HEK293 (cell line): ENCODE results near the gene FUT8.

Experiments used
- CTCF ChIP-seq: fragments of 450-650 bp; formaldehyde crosslinking; IDR thresholded peaks from 2 replicates; pipeline ENCODE4 v1.5.1; 2016; ENCODE audit warnings: missing biosample characterization, missing genetic modification characterization
- GLI4 ChIP-seq: fragments of 450-650 bp; formaldehyde crosslinking; IDR thresholded peaks from 2 replicates; pipeline ENCODE4 v1.5.1; 2016; ENCODE audit warnings: missing biosample characterization, missing genetic modification characterization
- PBX3 ChIP-seq: sonication (generic); formaldehyde crosslinking; IDR thresholded peaks from 2 replicates; pipeline ENCODE4 v1.8.1; 2022; ENCODE audit warnings: mild to moderate bottlenecking, moderate library complexity, missing genetic modification reagents
- TCF7L2 ChIP-seq: IDR thresholded peaks from 2 replicates; pipeline ENCODE4 v1.6.1; 2011; ENCODE audit warnings: low read depth, mild to moderate bottlenecking, inconsistent platforms, low read length, moderate library complexity, borderline replicate concordance
- ZNF362 ChIP-seq: fragments of 450-650 bp; formaldehyde crosslinking; IDR thresholded peaks from 2 replicates; pipeline ENCODE4 v1.5.1; 2016; ENCODE audit warnings: missing biosample characterization, missing genetic modification characterization
- ZNF585B ChIP-seq: fragments of 450-650 bp; formaldehyde crosslinking; IDR thresholded peaks from 2 replicates; pipeline ENCODE4 v1.5.1; 2016; ENCODE audit warnings: missing biosample characterization, missing genetic modification characterization
- ZNF623 ChIP-seq: fragments of 450-650 bp; formaldehyde crosslinking; IDR thresholded peaks from 2 replicates; pipeline ENCODE4 v1.5.1; 2016; ENCODE audit warnings: missing biosample characterization, missing genetic modification characterization

- TF ChIP-seq TCF7L2 (no peak), ZNF362 (no peak), PBX3 (CRISPR knock-in tag) (no peak), ZNF623 (tag by site-specific recombination) (no peak), ZNF585B (tag by site-specific recombination) (no peak), CTCF (tag by site-specific recombination) (no peak), GLI4 (tag by site-specific recombination) (no peak)
Observed at GRCh38 chr14:65594882-65595237, 182.3 kb downstream of the FUT8 start.
